ENCODE measurements around the gene TMEM204.

TMEM204 gene

DNA sequence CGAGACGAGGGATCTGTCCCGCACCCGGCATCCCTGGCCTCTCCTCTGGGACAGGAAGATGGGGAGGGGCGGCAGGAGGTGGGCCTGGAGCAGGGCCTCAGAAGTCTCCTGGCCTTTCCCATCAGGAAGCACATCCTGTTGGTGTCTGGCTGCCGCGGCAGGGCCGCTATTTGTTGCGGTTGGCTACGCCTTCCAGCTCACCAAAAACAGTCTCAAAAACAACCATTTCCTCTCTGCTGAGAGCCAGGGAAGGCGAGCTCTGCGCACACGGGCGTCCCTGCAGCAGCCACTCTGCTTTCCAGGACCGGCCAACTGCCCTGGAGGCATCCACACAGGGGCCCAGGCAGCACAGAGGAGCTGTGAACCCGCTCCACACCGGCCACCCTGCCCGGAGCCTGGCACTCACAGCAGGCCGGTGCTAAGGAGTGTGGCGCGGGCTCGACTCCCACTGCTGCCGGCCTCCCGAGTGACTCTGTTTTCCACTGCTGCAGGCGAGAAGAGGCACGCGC, at the start of gene TMEM204:
Gene TMEM204, plus strand, starts transcription at position 224 of the 509 bp plus-strand sequence. CDS start 610 bp downstream, outside the sequence.
- DNase-seq: no peak

DNA sequence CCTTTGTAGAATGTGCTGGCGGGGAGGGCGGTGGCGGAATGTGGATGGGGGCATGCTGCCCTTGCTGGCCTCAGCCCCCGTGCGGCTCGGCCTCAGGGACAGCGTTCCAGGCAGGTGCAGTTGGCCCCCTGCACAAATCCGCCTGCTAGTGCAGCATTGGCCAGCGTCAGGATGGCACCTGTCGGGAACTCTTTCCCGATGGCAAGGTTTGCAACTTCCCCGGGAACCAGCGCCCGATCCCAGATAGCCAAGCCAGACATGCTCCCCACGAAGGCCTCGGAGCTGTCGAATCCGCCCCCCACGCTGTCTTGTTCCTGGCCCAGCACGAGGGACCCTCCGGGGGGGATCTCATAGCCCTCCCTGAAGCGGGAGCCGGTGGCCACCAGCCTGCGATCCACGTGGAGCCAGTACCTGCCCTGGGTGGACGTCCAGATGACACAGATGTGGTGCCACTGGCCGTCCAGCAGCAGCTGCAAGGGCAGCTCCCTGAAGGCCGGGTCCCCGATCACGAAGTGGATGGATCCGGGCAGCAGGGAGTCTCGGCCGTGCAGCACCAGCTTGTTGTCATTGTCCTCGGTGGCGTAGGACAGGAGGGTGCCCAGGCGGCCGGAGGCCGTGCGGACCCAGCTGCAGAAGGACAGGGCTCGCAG, 47.5 kb upstream of the TMEM204 start:
- no peak for DNase-seq

DNA sequence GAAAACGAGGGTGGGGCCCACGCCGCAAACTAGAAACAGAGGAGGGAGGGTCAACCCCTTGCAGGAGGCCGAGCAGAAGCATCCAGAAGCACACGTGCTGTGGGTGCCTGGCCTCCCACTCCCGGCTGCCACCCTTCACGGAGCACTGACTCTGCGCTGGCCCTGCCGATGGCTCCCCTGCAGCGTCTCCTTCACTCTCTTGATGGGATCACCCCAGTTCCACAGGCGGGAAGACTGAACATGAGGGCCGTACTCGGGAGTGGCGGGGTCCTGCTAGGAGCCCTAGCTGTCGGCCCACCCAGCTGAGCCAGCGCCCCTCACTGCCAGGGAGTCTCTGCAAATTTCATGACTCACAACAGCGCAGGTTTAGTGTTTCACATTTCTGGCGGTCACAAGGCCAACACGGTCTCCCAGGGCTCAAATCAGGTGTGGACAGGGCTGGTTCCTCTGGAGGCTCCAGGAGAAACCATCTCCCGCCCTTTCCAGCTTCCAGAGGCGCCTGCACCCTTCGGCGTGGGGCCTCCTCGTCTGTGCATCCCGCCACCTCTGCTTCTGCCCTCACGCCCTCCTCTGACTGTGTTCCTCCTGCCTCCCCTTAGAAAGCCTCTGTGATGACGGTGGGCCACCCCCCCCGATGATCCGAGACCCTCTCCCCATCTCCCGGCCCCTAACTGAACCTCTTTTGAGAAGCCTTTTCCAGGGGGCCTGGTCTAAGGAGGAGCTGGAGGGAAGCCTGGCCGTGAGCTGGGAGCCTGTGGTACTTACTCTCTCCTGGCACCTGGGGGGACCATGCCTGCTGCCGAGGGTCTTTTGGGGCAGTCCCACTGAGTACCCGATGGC, 46.7 kb upstream of the TMEM204 start:
- no peak for DNase-seq

DNA sequence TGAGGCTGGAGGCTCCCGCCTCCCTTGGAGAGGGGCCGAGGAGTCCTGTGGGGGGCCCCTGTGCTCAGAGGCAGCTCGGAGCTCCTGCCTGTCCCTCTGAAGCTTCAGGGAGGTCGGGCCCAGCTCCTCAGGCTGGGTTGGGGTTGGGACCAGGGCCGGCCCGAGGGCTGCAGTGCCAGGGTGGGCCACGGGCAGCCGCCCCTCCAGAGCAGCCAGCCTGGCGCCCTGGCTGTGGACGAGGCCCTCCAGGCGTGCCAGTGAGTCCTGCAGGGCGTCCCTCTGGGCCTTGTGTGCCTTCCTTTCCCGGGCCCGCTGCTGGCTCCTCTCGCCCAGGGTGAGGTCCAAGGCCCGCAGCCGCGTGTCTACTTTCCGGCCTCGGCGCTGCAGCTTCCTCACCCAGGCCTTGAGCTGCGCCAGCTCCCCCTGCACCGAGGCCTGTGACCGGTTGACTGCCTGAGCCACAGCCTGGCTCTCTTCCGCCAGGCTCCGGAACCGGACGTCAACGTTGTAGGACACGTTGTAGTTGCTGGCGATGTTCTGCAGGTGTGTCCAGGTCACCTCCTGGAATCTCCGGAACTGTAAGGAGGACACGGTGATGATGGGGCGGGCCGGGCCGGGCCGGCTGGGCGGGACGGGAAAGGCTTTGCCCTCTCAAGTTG, 45.9 kb upstream of the TMEM204 start:
- DNase-seq: no peak

DNA sequence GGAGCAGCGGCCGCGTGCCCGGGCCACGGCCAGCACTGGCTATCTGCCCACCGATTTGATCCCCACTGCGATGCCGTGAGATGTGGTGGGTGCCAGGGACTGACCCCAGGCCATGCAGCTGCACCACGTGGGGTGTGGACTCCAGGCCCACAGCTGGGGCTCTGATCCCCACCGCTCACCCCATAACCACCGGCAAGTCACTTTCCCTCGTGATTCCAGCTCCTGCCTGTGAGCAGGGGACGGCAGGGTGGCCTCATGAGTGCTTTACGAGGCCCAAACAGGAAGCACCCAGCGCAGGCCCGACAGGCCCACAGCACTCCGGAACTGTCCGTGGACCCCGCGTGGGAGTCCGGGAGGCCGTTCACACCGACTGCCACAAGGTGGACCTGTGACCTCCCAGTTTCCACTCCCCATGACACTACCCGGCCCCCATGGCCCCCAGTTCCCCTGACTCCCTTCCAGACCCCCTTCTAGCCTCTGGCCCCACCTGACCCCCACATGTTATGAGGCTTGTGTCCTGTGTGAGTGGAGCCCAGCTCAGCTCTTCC, 45.3 kb upstream of the TMEM204 start:
- no peak for DNase-seq

DNA sequence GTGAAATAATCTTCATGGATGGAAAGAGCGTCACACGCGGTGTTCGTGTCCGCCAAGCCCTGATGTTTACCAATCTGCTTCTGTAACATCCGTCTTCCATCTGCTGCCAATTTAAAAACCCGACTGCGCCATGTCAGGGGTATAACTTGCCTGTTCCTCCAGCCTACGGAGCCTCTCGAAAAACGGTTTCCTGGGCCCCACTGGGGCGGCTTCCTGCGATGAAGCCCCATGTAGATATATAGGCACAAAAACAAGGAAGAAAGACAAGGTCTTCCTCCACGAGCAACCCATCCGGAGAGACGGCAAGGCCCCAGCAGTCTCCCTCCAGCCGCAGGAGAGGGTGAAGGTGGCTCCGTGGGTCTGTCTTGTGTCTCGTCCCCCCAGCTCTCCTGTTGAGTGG, 44.8 kb upstream of the TMEM204 start, which contains the start of gene PTX4:
Gene PTX4, minus strand, starts transcription at position 326 of the 400 bp plus-strand sequence. Its CDS starts 35 bp downstream, at position 291.
- DNase-seq: no peak

DNA sequence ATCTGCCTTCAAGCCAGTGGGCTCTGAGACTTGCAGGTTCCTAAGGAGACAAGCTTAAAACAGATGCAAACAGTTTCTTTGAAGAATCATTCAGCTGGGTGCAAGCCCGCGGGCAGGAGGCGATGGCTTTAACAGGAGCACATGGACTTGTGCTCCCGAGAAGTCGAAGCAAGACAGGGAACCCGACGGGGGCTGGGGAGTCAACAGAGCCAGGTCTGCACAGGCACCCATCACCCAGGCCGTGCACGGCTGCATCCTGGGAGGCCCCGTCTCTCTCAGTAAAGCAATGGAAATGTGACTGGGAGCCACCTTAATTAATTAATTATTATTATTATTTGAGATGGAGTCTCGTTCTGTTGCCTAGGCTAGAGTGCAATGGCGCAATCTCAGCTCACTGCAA, 44.4 kb upstream of the TMEM204 start:
- no peak for DNase-seq

DNA sequence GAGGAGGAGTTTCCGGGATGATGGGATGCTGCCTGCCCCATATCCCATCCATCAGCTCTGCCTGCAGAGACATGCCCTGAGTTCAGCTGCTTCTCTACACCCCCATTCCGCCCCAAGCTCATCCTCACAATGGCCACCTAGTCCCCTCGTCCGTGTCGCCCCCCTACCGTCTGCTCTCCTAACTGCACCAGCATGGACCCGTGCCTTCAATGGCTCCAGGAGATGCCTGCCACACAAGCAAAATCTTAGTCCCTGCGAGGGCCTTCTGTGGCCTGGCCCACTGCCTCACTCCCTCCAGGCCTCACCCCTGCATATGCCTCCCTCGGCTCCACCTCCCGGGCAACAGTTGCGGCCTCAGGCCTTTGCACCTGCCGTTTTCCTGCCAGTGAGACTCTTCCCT, 42.1 kb upstream of the TMEM204 start:
- no peak for DNase-seq

DNA sequence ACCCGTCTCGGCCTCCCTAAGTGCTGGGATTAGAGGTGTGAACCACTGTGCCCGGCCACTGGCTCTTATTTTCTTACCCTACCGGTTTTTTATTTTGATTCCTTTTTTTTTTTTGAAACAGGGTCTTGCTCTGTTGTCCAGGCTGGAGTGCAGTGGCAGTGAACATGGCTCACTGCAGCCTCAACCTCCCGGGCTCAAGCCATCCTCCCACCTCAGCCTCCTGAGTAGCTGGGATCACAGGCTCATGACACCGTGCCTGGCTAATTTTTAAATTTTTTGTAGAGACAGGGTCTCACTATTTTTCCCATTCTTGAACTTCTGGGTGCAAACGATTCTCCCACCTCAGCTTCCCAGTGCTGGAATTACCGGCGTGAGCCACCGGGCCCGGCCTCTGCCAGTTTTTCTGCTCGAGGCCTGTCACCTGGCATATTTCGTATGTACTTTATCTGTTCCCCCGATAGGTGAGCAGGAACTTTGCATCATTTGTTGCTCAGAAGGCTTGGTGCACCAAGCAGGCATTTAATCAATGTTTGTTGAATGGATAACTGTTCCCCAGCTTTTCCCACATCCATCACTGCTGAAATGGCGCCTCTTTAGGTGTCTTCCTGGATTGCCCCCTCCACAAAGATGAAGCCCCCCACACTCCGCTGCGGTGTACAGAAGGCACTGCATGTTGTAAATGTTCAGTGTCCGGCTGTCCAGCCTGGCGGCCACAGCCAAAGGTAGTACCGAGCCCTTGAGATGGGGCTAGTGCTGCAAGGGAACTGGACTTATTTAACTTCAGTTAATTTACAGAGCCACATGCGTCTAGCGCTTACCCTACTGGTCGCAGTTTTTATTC, 41.2 kb upstream of the TMEM204 start:
- no peak for DNase-seq

DNA sequence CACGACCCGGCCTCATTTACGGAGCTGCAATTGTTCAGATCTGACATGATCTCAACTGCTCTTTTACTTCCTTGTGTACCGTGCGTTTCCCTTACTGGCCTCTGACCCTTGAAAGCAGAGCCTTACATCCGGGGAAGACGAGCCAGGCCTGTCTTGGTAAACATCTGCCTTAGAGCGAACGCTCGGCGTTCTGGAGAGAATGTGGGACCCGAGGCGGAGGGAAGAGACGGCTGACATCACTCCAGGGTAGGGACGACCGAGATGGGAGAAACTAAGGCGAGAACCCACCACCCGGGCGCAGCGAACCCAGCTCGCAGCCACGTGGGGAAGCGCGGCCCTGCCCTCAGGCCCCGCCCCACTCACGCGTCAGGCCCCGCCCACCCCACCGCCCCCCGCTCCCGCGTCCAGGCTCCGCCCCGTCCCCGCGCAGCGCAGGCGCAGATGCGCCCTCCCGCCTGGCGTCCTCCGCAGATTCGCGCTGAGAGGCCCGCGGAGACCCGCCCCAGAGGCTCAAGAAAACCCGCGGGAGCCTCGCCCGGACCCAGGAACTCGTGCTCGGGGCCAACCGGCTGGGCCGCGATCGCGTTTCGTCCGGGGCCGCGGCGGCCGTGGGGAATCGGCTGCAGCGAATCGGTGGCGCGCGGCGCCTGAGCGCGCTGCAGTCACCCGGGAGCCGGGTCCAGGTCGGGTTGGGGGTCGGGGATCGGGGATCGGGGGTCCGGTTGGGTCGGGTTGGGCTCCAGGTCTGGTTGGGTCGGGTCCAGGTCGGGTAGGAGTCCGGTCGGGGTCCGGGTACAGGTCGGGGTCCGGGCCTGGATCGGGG, 40.3 kb upstream of the TMEM204 start, which contains the start of gene TELO2:
Gene TELO2, plus strand, starts transcription at position 438 of the 823 bp plus-strand sequence. CDS start 922 bp downstream, outside the sequence.
- DNase-seq: peak; percentile 44

DNA sequence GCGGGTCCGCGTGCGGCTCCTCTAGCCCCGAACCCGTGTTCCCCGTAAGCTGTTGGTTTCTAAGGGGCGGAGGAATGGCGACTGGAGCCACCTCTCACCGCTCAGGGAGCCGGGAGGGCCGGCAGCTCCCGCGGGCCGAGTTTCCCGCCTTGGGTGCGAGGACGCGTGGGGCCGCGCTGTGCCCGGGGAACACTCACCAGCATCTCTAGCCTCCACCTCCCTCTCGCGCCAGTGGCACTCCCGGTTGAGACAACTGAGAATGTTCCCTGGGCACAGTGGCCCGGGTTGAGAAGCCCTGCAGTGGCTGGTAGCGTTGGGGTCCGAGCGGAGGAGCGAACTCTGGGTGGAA, 39.7 kb upstream of the TMEM204 start:
- no peak for DNase-seq

DNA sequence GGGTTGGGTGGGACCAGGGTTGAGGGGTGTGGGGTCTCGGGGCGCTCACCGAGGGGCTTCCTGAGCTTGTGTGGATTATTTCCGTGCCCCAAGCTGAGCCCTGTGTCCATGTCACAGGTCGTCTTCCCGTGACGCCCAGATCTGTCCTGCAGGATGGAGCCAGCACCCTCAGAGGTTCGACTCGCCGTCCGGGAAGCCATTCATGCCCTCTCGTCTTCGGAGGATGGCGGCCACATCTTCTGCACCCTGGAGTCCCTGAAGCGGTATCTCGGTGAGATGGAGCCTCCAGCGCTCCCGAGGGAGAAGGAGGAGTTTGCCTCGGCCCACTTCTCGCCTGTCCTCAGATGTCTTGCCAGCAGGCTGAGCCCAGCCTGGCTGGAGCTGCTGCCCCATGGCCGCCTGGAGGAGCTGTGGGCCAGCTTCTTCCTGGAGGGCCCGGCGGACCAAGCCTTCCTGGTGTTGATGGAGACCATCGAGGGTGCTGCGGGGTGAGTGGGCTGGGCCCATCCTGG, 39.3 kb upstream of the TMEM204 start:
- DNase-seq: no peak

DNA sequence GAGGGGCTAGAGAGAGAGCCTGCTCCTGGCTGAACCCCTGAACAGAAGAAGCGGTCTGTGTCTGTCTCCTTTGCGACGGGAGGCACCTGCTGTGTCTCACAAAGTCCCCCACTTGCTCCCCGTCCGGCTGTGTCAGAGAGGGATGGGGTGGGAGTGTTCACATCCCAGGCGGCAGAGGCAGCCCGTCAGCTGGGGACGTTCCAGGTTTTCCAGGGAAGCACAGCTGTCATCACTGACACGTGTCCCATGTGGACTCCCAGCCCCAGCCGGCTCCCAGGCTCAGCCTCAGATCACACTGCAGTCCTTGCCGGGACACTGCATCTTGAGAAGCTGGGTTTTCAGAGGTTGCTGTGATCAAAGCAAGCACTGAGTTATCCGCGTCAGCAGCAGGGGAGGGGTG, 38.8 kb upstream of the TMEM204 start:
- no peak for DNase-seq

DNA sequence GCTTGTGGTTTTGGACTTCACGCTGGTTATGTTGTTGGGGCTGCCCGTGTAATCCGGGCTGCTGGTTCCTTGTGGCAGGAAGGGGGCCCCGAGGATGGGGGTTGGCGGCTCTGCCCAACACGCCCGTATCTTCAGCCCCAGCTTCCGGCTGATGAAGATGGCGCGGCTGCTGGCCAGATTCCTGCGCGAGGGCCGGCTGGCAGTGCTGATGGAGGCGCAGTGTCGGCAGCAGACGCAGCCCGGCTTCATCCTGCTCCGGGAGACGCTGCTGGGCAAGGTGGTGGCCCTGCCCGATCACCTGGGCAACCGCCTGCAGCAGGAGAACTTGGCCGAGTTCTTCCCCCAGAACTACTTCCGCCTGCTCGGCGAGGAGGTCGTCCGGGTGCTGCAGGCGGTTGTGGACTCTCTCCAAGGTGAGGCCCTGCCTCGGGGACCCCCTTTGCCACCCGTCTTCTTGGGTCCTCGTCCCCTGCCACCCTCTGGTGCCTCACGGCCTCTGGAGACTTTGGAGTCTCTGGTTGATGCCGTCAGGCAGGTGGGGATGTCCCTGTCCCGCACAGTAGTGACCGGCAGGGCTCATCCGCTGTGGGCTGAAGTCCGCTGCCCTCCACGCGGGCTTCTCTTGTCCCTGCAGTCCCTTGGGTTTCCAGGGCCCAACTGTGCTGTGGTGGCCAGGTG, 38.1 kb upstream of the TMEM204 start:
- DNase-seq: no peak

DNA sequence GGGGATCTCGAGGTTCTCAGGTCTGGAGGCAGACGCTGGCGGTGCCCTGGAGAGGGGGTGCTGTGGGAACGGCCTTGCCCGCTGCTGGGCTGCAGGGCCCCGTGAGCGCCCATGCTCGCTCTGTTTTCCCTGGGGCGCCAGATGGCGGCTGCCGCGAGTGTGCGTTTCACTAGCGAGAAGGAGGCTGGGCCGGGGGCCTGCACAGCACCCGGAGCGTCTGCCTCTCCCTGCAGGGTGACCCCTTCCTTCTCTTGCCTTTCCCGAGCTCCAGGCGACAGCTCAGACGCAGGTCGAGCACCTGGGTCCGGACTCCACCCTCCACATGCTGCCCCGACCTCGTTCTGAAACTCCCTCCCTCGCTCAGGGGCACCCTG, 37.6 kb upstream of the TMEM204 start:
- no peak for DNase-seq

DNA sequence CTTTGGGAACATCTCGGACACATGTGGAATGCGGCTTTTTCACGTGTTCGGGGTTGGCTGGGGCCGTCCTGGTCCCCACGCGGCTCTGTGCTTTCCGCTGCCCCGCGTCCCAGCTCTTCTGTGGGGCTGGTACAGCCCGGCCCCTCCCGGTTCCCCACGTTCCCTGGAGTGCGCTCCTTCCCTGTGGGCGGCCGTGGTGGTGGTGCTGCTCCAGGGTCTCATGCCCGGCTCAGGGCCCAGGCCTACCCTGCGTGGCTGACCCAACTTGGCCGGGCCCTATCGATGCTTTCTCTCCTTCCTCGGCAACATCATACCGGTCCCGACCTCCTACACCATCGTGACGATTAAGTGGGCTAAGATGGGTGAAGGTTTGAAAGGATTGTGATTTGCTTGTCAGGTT, 37.0 kb upstream of the TMEM204 start:
- no peak for DNase-seq

DNA sequence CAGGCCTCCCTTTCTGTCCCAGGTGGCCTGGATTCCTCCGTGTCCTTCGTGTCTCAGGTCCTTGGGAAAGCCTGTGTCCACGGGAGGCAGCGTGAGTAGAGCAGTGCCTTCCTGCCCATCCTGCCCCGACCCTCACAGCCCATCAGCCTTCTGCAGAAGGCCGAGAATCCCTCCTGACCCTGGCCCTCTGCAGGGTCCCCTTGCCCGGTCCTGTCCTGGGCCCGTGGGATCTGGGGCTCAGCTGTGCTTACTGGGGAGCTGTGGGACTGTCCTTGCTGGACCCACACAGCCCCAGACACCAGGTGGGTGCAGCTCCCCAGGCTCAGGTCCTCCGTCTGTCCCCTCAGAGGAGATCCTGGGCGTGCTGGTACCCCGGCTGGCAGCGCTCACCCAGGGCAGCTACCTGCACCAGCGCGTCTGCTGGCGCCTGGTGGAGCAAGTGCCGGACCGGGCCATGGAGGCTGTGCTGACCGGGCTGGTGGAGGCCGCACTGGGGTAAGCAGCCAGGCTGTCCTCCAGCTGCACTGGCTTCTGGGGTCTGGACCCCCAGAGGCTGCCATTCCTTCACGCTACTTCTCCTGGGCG, 36.4 kb upstream of the TMEM204 start:
- DNase-seq: no peak

DNA sequence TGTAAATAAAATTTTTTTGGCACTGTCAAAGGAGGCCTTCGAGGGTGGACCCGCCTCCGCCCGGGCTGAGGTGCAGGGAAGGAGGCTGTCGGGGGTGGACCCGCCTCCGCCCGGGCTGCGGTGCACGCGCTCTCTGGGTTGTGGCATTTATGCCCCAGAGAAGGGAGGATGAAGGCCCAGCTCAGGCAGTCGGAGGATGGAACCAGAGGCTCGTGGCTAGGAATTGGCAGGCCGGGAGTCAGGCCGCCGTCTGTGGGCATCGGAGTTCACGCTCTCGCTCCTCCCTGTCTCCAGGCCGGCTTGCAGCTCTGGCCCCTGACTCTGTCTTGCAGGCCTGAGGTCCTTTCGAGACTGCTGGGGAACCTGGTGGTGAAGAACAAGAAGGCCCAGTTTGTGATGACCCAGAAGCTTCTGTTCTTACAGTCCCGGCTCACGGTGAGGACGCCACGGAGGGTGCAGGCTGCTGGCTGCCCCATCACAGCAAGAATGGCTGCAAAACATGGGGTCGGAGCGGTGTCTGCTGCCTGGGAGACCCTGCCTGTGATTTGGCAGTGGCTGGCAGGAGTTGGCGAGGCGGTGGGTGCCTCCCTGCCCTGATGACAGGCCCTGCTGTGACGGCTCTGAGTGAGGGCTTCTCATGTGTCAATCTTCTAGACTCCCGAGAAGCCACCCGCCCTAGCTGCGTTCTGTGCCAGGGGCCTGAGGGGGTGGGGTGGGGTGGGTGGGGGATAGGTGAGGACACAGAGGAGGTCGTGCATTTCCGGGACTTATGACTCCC, 34.4 kb upstream of the TMEM204 start:
- no peak for DNase-seq

DNA sequence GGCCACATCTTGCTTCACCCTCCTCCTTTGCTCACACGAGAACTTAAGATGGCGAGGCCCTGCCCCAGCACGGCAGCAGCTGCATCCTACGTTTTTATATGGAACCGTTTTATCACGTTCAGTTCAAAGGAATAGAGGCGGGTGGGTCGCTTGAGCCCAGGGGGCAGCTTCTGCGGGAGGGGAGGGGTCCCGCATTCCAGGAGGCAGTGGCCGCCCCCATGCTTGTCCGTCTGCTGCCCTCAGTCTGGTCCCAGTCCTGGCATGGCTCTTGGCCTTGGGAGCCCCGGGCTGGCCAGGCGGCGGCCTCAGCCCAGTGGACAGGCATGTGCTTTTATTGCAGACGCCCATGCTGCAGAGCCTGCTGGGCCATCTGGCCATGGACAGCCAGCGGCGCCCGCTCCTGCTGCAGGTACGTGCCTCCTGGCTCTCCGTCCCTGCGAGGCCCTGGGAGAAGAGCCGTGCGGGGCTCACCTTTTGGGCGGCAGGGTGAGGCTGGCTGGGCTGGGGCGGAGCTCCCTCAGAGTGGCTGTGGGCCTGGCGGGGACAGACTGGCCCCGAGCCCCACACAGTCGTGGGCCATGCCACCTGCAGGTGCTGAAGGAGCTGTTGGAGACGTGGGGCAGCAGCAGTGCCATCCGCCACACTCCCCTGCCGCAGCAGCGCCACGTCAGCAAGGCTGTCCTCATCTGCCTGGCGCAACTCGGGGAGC, 33.6 kb upstream of the TMEM204 start:
- no peak for DNase-seq
